ENCODE results near the gene NPLOC4.

The NPLOC4 gene

GRCh38 chr17:81636505-81637288 is at the start of gene NPLOC4, which contains the start of gene TSPAN10:
Gene NPLOC4, minus strand, starts transcription at chr17:81637112. Its CDS starts 182 bp downstream, at chr17:81636930.
Gene TSPAN10, plus strand, starts transcription at chr17:81637196. Its CDS starts 5,217 bp downstream, at chr17:81642413.
- Histone ChIP-seq H3K9me3 (no peaks in the 10 kb centered on the region), H3K36me3 (peaks cover 23% of the 10 kb centered on the region), H3K9ac (peak within 1 kb of the TSS; percentile 94), H3K27ac (peak within 1 kb of the TSS; percentile 95), H3K4me2 (peak within 1 kb of the TSS; percentile 94), H3K4me3 (peak within 1 kb of the TSS; percentile 91), H4K20me1 (peaks cover 51% of the 10 kb centered on the region), H3K4me1 (peaks cover 29% of the 10 kb centered on the region), H3K27me3 (no peaks in the 10 kb centered on the region)
- TF ChIP-seq Cebpa-rat (IDR thresholded peaks at IDR 0.05), result no peak

GRCh38 chr17:81686614-81687013 is 49.7 kb upstream of the NPLOC4 start:
- TF ChIP-seq Cebpa-rat (IDR thresholded peaks at IDR 0.05), result no peak
- H3K4me3 ChIP-seq, result no peak overlapping the region

GRCh38 chr17:81685108-81685507 is 48.2 kb upstream of the NPLOC4 start:
- Histone ChIP-seq H3K27me3 (no peaks in the 10 kb centered on the region), H3K4me1 (peaks cover 43% of the 10 kb centered on the region), H3K36me3 (peaks cover 64% of the 10 kb centered on the region), H3K4me3 (peak overlapping the region; percentile 96), H3K9me3 (no peaks in the 10 kb centered on the region), H3K4me2 (peak overlapping the region; percentile 97), H3K9ac (peak overlapping the region; percentile 93), H4K20me1 (peaks cover 72% of the 10 kb centered on the region), H3K27ac (peak overlapping the region; percentile 90)
- TF ChIP-seq Cebpa-rat (IDR thresholded peaks at IDR 0.05), result no peak

More at GRCh38 chr17:81686614-81687013, 49.7 kb upstream of the NPLOC4 start:
- Histone ChIP-seq H3K27me3 (no peaks in the 10 kb centered on the region), H3K4me2 (no peak overlapping the region), H3K9ac (no peak overlapping the region; the same call in 1 of the 2 replicates), H3K9me3 (no peaks in the 10 kb centered on the region), H3K36me3 (peaks cover 65% of the 10 kb centered on the region), H4K20me1 (peaks cover 87% of the 10 kb centered on the region), H3K4me1 (peaks cover 28% of the 10 kb centered on the region), H3K27ac (no peak overlapping the region)

- Histone ChIP-seq H3K4me1 (peaks cover 50% of the 10 kb centered on the region), H3K9ac (peak overlapping the region; percentile 93), H3K4me3 (peak overlapping the region; percentile 96), H3K36me3 (peaks cover 63% of the 10 kb centered on the region), H3K27me3 (no peaks in the 10 kb centered on the region), H3K4me2 (peak overlapping the region; percentile 97), H3K27ac (peak overlapping the region; percentile 90), H4K20me1 (peaks cover 66% of the 10 kb centered on the region), H3K9me3 (no peaks in the 10 kb centered on the region)
- TF ChIP-seq Cebpa-rat (IDR thresholded peaks at IDR 0.05), result no peak
These were observed 47.6 kb upstream of the NPLOC4 start for GRCh38 chr17:81684442-81684911.

GRCh38 chr17:81683584-81684441 is 46.9 kb upstream of the NPLOC4 start, which contains the start of the genes ARL16 and HGS:
Gene ARL16, minus strand, starts transcription at chr17:81683797. Its CDS starts 44 bp downstream, at chr17:81683753.
Gene HGS, plus strand, starts transcription at chr17:81684011. Its CDS starts 56 bp downstream, at chr17:81684067.
- H3K9ac ChIP-seq, result peak within 1 kb of the TSS; percentile 99

GRCh38 chr17:81683208-81683583 is 46.3 kb upstream of the NPLOC4 start:
- no peaks in the 10 kb centered on the region for H3K9me3 ChIP-seq
- H3K4me2 ChIP-seq, result peak overlapping the region; percentile 93
- peaks cover 60% of the 10 kb centered on the region for H3K4me1 ChIP-seq
- peak overlapping the region; percentile 99 for H3K9ac ChIP-seq
- peaks cover 62% of the 10 kb centered on the region for H3K36me3 ChIP-seq
- H3K4me3 ChIP-seq, result peak overlapping the region; percentile 96
- H3K27me3 ChIP-seq, result no peaks in the 10 kb centered on the region
- H4K20me1 ChIP-seq, result peaks cover 53% of the 10 kb centered on the region
- peak overlapping the region; percentile 95 for H3K27ac ChIP-seq
- no peak for TF ChIP-seq Cebpa-rat (IDR thresholded peaks at IDR 0.05)

More at GRCh38 chr17:81683584-81684441, 46.9 kb upstream of the NPLOC4 start, which contains the start of the genes ARL16 and HGS:
- Histone ChIP-seq H4K20me1 (peaks cover 59% of the 10 kb centered on the region), H3K4me2 (peak within 1 kb of the TSS; percentile 97), H3K36me3 (peaks cover 63% of the 10 kb centered on the region), H3K27me3 (no peaks in the 10 kb centered on the region), H3K27ac (peak within 1 kb of the TSS; percentile 95), H3K4me1 (peaks cover 56% of the 10 kb centered on the region), H3K9me3 (no peaks in the 10 kb centered on the region), H3K4me3 (peak within 1 kb of the TSS; percentile 96)
- TF ChIP-seq Cebpa-rat (IDR thresholded peaks at IDR 0.05), result no peak

- H3K36me3 ChIP-seq, result peaks cover 57% of the 10 kb centered on the region
- H3K9ac ChIP-seq, result peak overlapping the region; percentile 99
- no peak for TF ChIP-seq Cebpa-rat (IDR thresholded peaks at IDR 0.05)
- peak overlapping the region; percentile 96 for H3K4me3 ChIP-seq
- no peaks in the 10 kb centered on the region for H3K27me3 ChIP-seq
- no peaks in the 10 kb centered on the region for H3K9me3 ChIP-seq
- H3K4me1 ChIP-seq, result peaks cover 65% of the 10 kb centered on the region
- peak overlapping the region; percentile 93 for H3K4me2 ChIP-seq
- peaks cover 48% of the 10 kb centered on the region for H4K20me1 ChIP-seq
- H3K27ac ChIP-seq, result peak overlapping the region; percentile 95
These were observed 45.8 kb upstream of the NPLOC4 start for GRCh38 chr17:81682565-81683207.

GRCh38 chr17:81681672-81682071 is 44.8 kb upstream of the NPLOC4 start:
- H3K9me3 ChIP-seq, result no peaks in the 10 kb centered on the region
- H3K4me1 ChIP-seq, result peaks cover 75% of the 10 kb centered on the region
- peaks cover 37% of the 10 kb centered on the region for H4K20me1 ChIP-seq
- H3K4me3 ChIP-seq, result peak overlapping the region; percentile 96
- H3K9ac ChIP-seq, result peak overlapping the region; percentile 99
- peak overlapping the region; percentile 93 for H3K4me2 ChIP-seq
- TF ChIP-seq Cebpa-rat (IDR thresholded peaks at IDR 0.05), result no peak
- peaks cover 47% of the 10 kb centered on the region for H3K36me3 ChIP-seq
- H3K27me3 ChIP-seq, result no peaks in the 10 kb centered on the region
- peak overlapping the region; percentile 95 for H3K27ac ChIP-seq

- TF ChIP-seq Cebpa-rat (IDR thresholded peaks at IDR 0.05), result no peak
- peaks cover 82% of the 10 kb centered on the region for H3K4me1 ChIP-seq
- H3K27me3 ChIP-seq, result no peaks in the 10 kb centered on the region
- peak overlapping the region; percentile 65 for H3K27ac ChIP-seq
- H3K9me3 ChIP-seq, result no peaks in the 10 kb centered on the region
- H3K4me2 ChIP-seq, result peak overlapping the region; percentile 93
- H3K36me3 ChIP-seq, result peaks cover 32% of the 10 kb centered on the region
- H4K20me1 ChIP-seq, result peaks cover 22% of the 10 kb centered on the region
- 0 out of 2 replicates have a peak overlapping the region, but pooled peaks have one; percentile 19 for H3K9ac ChIP-seq
- H3K4me3 ChIP-seq, result no peak overlapping the region
These were observed 43.2 kb upstream of the NPLOC4 start for GRCh38 chr17:81680150-81680549.
